Measurements from ENCODE around the gene AFAP1L1.

- TF ChIP-seq CTCF (IDR thresholded peaks at IDR 0.05) (no peak), POLR2A (IDR thresholded peaks at IDR 0.05) (no peak)
These were observed 104.4 kb downstream of the AFAP1L1 start for GRCh38 chr5:149376104-149376503.
